NCI-H2029 treated with DMSO at 0.1 percent for 48 hours (cell line): Measurements from ENCODE around the gene BAZ1B.
"Not testable (repeated sequence)": the region's sequence is repeated elsewhere in the genome, so short reads cannot be mapped to it uniquely, and the experiment has no call there.

Experiments used
- DNase-seq: peaks from one replicate; lab custom pipeline; 2025; lab: John Stamatoyannopoulos, UW

BAZ1B gene

GRCh38 chr7:73443548-73444255, 78.4 kb downstream of the BAZ1B start:
- no peak for DNase-seq

- no peak for DNase-seq
These were observed 79.1 kb downstream of the BAZ1B start for GRCh38 chr7:73442903-73443500.

GRCh38 chr7:73442222-73442902, 79.7 kb downstream of the BAZ1B start:
- DNase-seq: no peak

GRCh38 chr7:73439410-73439704, 82.7 kb downstream of the BAZ1B start:
- DNase-seq: no peak

- DNase-seq: no peak
These were observed 83.3 kb downstream of the BAZ1B start for GRCh38 chr7:73438547-73439409.

- DNase-seq: no peak
These were observed 84.3 kb downstream of the BAZ1B start for GRCh38 chr7:73437621-73438416.

GRCh38 chr7:73437091-73437490, 85.0 kb downstream of the BAZ1B start:
- DNase-seq: no peak

GRCh38 chr7:73436031-73436929, 85.8 kb downstream of the BAZ1B start:
- no peak for DNase-seq

GRCh38 chr7:73435471-73436009, 86.6 kb downstream of the BAZ1B start:
- no peak for DNase-seq

GRCh38 chr7:73434701-73435069, 87.4 kb downstream of the BAZ1B start:
- no peak for DNase-seq

- no peak for DNase-seq
These were observed 88.0 kb downstream of the BAZ1B start for GRCh38 chr7:73433924-73434700.

- DNase-seq: no peak
These were observed 89.4 kb downstream of the BAZ1B start for GRCh38 chr7:73432676-73433075.

- no peak for DNase-seq
These were observed 90.9 kb downstream of the BAZ1B start for GRCh38 chr7:73431041-73431835.

- not testable (repeated sequence) for DNase-seq
These were observed 91.6 kb downstream of the BAZ1B start for GRCh38 chr7:73430540-73430939.

- DNase-seq: no peak
These were observed 92.2 kb downstream of the BAZ1B start for GRCh38 chr7:73429622-73430505.

- peak; percentile 79 for DNase-seq
These were observed 92.9 kb downstream of the BAZ1B start for GRCh38 chr7:73429215-73429614.

- DNase-seq: no peak
These were observed 93.9 kb downstream of the BAZ1B start for GRCh38 chr7:73427902-73428787.
